Trophoblast cell (in vitro differentiated cells and primary cell): ENCODE measurements around the gene MAP3K20.

ENCODE experiments used
- DNase-seq, 2 donors: peaks; one replicate each; pipeline ENCODE4 v3.0.0-alpha.2; 2016
- H2AFZ ChIP-seq: 2 replicates; pipeline ENCODE4 v1.6.1; 2013; ENCODE audit warnings: low read length, moderate library complexity, mild to moderate bottlenecking; ENCODE audit not compliant: insufficient read depth, poor library complexity
- H2AK5ac ChIP-seq: 2 replicates; pipeline ENCODE4 v1.6.1; 2013; ENCODE audit warnings: mild to moderate bottlenecking, low read length
- H2BK120ac ChIP-seq: 2 replicates; pipeline ENCODE4 v1.6.1; 2013; ENCODE audit warnings: low read length, mild to moderate bottlenecking, moderate library complexity; ENCODE audit not compliant: insufficient read depth, poor library complexity
- H2BK12ac ChIP-seq: 2 replicates; pipeline ENCODE4 v1.6.1; 2013; ENCODE audit warnings: mild to moderate bottlenecking, low read length, moderate library complexity
- H2BK5ac ChIP-seq: 2 replicates; pipeline ENCODE4 v1.6.1; 2013; ENCODE audit warnings: low read length, low read depth, moderate library complexity, mild to moderate bottlenecking; ENCODE audit not compliant: poor library complexity
- H3K14ac ChIP-seq: 2 replicates; pipeline ENCODE4 v1.6.1; 2013; ENCODE audit warnings: mild to moderate bottlenecking, low read length
- H3K18ac ChIP-seq: 2 replicates; pipeline ENCODE4 v1.6.1; 2013; ENCODE audit warnings: mild to moderate bottlenecking, low read length
- H3K23ac ChIP-seq: 2 replicates; pipeline ENCODE4 v1.6.1; 2013; ENCODE audit warnings: low read length
- H3K27ac ChIP-seq: 2 replicates; pipeline ENCODE4 v1.5.1; 2013; ENCODE audit warnings: low read depth, mild to moderate bottlenecking, inconsistent platforms, low read length, moderate library complexity
- H3K27me3 ChIP-seq: 2 replicates; pipeline ENCODE4 v1.6.1; 2013; ENCODE audit warnings: inconsistent platforms, mild to moderate bottlenecking, low read length, moderate library complexity; ENCODE audit not compliant: insufficient read depth
- H3K36me3 ChIP-seq, 2 experiments: 1 replicate in 1 of 2; 2 replicates in 1 of 2; pipeline ENCODE4 v1.6.1; 2013; ENCODE audit warnings: low read length in 2 of 2, mild to moderate bottlenecking in 2 of 2, moderate library complexity in 1 of 2; ENCODE audit not compliant: insufficient read depth in 2 of 2, control insufficient read depth in 1 of 2
- H3K4ac ChIP-seq: 2 replicates; pipeline ENCODE4 v1.6.1; 2013; ENCODE audit warnings: low read depth, mild to moderate bottlenecking, low read length, moderate library complexity
- H3K4me1 ChIP-seq, 2 experiments: 1 replicate in 1 of 2; 2 replicates in 1 of 2; pipeline ENCODE4 v1.6.1; 2013; ENCODE audit warnings: low read length in 2 of 2, mild to moderate bottlenecking in 2 of 2, moderate library complexity in 1 of 2; ENCODE audit not compliant: insufficient read depth in 2 of 2, control insufficient read depth in 1 of 2
- H3K4me2 ChIP-seq: 2 replicates; pipeline ENCODE4 v1.6.1; 2013; ENCODE audit warnings: inconsistent platforms, mild to moderate bottlenecking, low read length, moderate library complexity
- H3K4me3 ChIP-seq: 2 replicates; pipeline ENCODE4 v1.5.1; 2013; ENCODE audit warnings: mild to moderate bottlenecking, low read depth, low read length, inconsistent platforms
- H3K79me1 ChIP-seq: one replicate; pipeline ENCODE4 v1.6.1; 2013; ENCODE audit warnings: low read length
- H3K79me2 ChIP-seq: 2 replicates; pipeline ENCODE4 v1.6.1; 2013; ENCODE audit warnings: low read length, mild to moderate bottlenecking; ENCODE audit not compliant: control insufficient read depth, insufficient read depth, poor library complexity
- H3K9ac ChIP-seq: 2 replicates; pipeline ENCODE4 v1.6.1; 2013; ENCODE audit warnings: mild to moderate bottlenecking, low read length
- H3K9me3 ChIP-seq: 2 replicates; pipeline ENCODE4 v1.6.1; 2013; ENCODE audit warnings: low read depth, mild to moderate bottlenecking, control low read depth, inconsistent platforms, low read length; ENCODE audit not compliant: insufficient read depth
- H4K12ac ChIP-seq: 2 replicates; pipeline ENCODE4 v1.6.1; 2013; ENCODE audit warnings: low read depth, mild to moderate bottlenecking, low read length, moderate library complexity
- H4K8ac ChIP-seq: 2 replicates; pipeline ENCODE4 v1.6.1; 2013; ENCODE audit warnings: low read depth, mild to moderate bottlenecking, low read length, moderate library complexity
- H4K91ac ChIP-seq: one replicate; pipeline ENCODE4 v1.6.1; 2013; ENCODE audit warnings: low read depth, mild to moderate bottlenecking, low read length, moderate library complexity
- WGBS: extraction: QIAGEN DNeasy Blood & Tissue Kit; methylation state at CpG from one replicate; pipeline ENCODE4 v1.1.7; 2013; ENCODE audit warnings: missing lambda C conversion rate; ENCODE audit not compliant: insufficient read length, insufficient coverage; ENCODE audit errors: extremely low coverage; 5-methylcytosine and 5-hydroxymethylcytosine counted together

Gene MAP3K20

GRCh38 chr2:173109253-173110188 lies 33.9 kb downstream of the MAP3K20 start:
- no peaks in the 10 kb centered on the region for H3K27me3 ChIP-seq
- no peak overlapping the region for H2BK120ac ChIP-seq
- no peak overlapping the region for H2AK5ac ChIP-seq
- no peaks in the 10 kb centered on the region for H3K79me1 ChIP-seq
- H3K4me3 ChIP-seq = no peak overlapping the region
- WGBS = no CpG with 5 or more reads among the region's 6 CpGs
- DNase-seq = peak; percentile 22 to 82
- no peaks in the 10 kb centered on the region for H3K9me3 ChIP-seq
- H3K4me2 ChIP-seq = no peak overlapping the region
- H2BK5ac ChIP-seq = no peak overlapping the region
- no peak overlapping the region for H2BK12ac ChIP-seq
- no peaks in the 10 kb centered on the region for H3K4me1 ChIP-seq
- H3K9ac ChIP-seq = no peak overlapping the region
- no peak overlapping the region for H3K18ac ChIP-seq
- H2AFZ ChIP-seq = no peak overlapping the region
- no peak overlapping the region for H4K12ac ChIP-seq
- no peak overlapping the region for H4K8ac ChIP-seq
- no peak overlapping the region for H4K91ac ChIP-seq
- H3K23ac ChIP-seq = no peak overlapping the region
- H3K14ac ChIP-seq = no peak overlapping the region
- H3K79me2 ChIP-seq = no peaks in the 10 kb centered on the region
- H3K4ac ChIP-seq = no peak overlapping the region
- no peaks in the 10 kb centered on the region for H3K36me3 ChIP-seq
- no peak overlapping the region for H3K27ac ChIP-seq

- Histone ChIP-seq H3K4ac (no peak overlapping the region), H3K27me3 (no peaks in the 10 kb centered on the region), H2BK120ac (no peak overlapping the region), H3K4me2 (no peak overlapping the region), H3K27ac (no peak overlapping the region), H2BK5ac (no peak overlapping the region), H3K4me1 (no peaks in the 10 kb centered on the region), H2AK5ac (no peak overlapping the region), H2BK12ac (no peak overlapping the region), H3K23ac (no peak overlapping the region), H3K4me3 (no peak overlapping the region), H3K14ac (no peak overlapping the region), H3K79me1 (no peaks in the 10 kb centered on the region), H3K36me3 (no peaks in the 10 kb centered on the region), H2AFZ (no peak overlapping the region), H3K18ac (no peak overlapping the region), H3K79me2 (no peaks in the 10 kb centered on the region), H4K12ac (no peak overlapping the region), H4K91ac (no peak overlapping the region), H3K9me3 (no peaks in the 10 kb centered on the region), H4K8ac (no peak overlapping the region), H3K9ac (no peak overlapping the region)
- DNase-seq = no peak
Measured at GRCh38 chr2:173117678-173118077, 42.0 kb downstream of the MAP3K20 start.

GRCh38 chr2:173118395-173118794 lies 42.7 kb downstream of the MAP3K20 start:
- H3K14ac ChIP-seq = no peak overlapping the region
- H3K9ac ChIP-seq = no peak overlapping the region
- H2BK12ac ChIP-seq = no peak overlapping the region
- no peak overlapping the region for H3K18ac ChIP-seq
- no peak overlapping the region for H3K27ac ChIP-seq
- no CpG with 5 or more reads among the region's 1 CpG for WGBS
- no peak for DNase-seq
- H4K12ac ChIP-seq = no peak overlapping the region
- no peak overlapping the region for H2AK5ac ChIP-seq
- H4K8ac ChIP-seq = no peak overlapping the region
- H3K79me2 ChIP-seq = no peaks in the 10 kb centered on the region
- H2BK120ac ChIP-seq = no peak overlapping the region
- no peaks in the 10 kb centered on the region for H3K27me3 ChIP-seq
- no peak overlapping the region for H4K91ac ChIP-seq
- H3K4me2 ChIP-seq = no peak overlapping the region
- H2AFZ ChIP-seq = no peak overlapping the region
- no peak overlapping the region for H2BK5ac ChIP-seq
- no peak overlapping the region for H3K23ac ChIP-seq
- no peaks in the 10 kb centered on the region for H3K79me1 ChIP-seq
- no peak overlapping the region for H3K4ac ChIP-seq
- H3K36me3 ChIP-seq = no peaks in the 10 kb centered on the region
- H3K9me3 ChIP-seq = no peaks in the 10 kb centered on the region
- H3K4me1 ChIP-seq = no peaks in the 10 kb centered on the region
- H3K4me3 ChIP-seq = no peak overlapping the region

GRCh38 chr2:173119069-173119807 lies 43.6 kb downstream of the MAP3K20 start:
- Histone ChIP-seq H3K4me1 (peaks cover under 1 to 1% of the 10 kb centered on the region in 2 experiments), H3K79me1 (no peaks in the 10 kb centered on the region), H3K23ac (no peak overlapping the region), H3K4ac (no peak overlapping the region), H3K9ac (no peak overlapping the region), H3K27me3 (no peaks in the 10 kb centered on the region), H3K4me3 (no peak overlapping the region), H3K27ac (no peak overlapping the region), H3K14ac (no peak overlapping the region), H2BK5ac (no peak overlapping the region), H3K18ac (no peak overlapping the region), H4K12ac (no peak overlapping the region), H2BK12ac (no peak overlapping the region), H2AFZ (peak overlapping the region; percentile 1), H2BK120ac (no peak overlapping the region), H2AK5ac (no peak overlapping the region), H3K4me2 (no peak overlapping the region), H4K8ac (no peak overlapping the region), H3K9me3 (no peaks in the 10 kb centered on the region), H3K36me3 (no peaks in the 10 kb centered on the region), H4K91ac (no peak overlapping the region), H3K79me2 (no peaks in the 10 kb centered on the region)
- WGBS = no CpG with 5 or more reads among the region's 5 CpGs
- DNase-seq = no peak
